GM21529 (cell line): ENCODE measurements around the gene UPP1.
"Not testable (repeated sequence)": the region's sequence is repeated elsewhere in the genome, so short reads cannot be mapped to it uniquely, and the experiment has no call there.

Experiments used
- ATAC-seq: cut with Tn5 transposase; IDR thresholded peaks from one replicate; pipeline ENCODE4 v1.9.1; 2021; ENCODE audit not compliant: unreplicated experiment

UPP1 gene

DNA sequence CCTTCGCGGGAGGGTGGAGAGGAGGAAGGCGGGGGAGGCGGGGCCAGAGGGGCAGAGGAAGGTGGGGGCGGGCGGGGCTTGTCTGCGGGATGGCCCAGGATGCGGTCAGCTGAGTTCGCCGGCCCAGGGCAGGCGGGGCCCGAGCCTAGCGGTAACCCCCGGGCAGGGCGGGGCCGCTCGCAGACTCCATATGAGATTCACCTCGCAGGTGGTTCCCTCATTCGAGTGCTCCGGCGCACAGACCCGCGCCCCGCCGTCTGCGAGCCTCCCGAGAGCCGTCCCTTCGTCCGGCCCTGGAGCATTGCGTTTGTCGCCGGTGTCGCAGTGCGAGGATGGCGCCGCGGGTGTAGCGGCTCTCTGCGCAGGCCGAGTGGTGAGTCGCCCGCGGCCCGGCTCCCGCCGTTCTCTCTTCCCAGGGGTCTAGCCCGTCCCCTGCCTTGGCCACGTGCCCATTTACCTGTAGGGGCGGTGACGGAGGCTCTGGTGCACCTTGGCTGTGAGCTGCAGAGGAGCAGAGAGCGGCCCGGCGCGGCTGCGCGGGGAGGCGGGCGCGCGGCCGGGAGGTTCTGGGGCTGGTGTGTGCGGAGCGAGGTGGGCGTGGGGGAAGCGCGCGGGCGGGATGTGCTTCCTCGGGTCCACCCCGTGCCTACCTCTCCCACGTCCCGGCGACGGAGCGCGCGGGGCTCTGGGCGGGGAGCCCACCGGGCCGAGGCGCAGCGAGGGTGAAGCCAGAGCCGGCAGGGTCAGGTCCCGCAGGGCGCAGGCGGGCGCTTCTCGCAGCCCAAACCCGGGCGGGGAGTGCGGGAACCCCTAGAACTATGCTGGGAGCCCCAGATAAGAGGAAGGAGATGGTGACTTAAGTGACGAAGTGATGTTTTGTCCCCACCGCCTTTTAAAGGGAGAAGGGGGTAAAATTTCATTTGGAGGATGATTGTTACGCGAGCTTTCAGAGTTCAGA lies at the start of gene UPP1:
Gene UPP1 (plus strand): TSS at position 220 of the 958 bp plus-strand sequence. CDS start 5,519 bp downstream, outside the sequence.
- ATAC-seq: peak; percentile 51

DNA sequence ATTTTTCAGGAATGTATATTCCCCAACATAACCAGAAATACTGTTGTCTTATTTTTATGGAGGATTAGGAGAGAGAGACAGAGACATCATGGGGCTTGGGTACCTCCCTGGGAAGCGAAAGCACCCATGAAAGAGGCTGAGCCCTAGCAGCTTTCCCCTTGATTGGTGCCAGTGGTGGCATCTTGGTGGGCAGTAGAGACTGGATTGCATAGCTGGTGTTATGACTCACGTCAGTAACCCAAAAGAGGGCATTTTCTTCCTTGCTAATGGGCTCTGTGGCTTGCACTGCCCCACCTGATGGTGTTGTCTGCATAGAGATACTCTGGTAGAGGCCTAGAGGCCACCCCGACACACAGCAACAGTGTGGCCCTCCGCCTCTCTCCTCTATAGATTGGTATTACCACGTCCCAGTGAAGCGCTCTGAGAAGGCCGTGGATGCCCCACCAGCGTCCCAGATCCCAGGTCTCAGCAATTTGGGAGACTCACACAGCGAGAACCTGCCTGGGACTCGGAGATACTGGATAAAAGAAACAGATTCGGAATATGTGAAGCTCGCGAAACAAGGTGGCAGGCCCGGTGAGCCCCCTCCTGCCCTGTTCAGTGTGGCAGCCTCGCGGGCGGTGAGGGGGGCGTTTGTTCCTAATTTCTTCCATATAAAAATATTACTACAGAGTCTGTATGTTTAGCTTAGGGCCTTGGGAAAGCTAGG lies 48.0 kb upstream of the UPP1 start:
- no peak for ATAC-seq

DNA sequence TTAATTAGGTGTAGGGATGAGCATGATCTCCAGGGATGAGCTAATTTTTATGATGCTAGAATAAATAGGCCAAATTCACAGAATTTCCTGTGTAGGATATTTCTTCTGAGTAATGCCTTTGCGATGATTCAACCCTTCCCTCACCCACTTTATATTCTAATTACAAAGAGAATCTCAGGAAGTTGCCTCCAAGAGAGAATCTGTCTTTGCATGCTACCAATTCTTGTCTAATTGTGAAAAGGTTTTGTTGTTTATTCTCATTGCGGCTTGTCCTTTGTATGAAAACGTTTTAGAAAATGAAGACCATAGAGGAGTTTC lies 47.5 kb upstream of the UPP1 start:
- ATAC-seq: no peak

DNA sequence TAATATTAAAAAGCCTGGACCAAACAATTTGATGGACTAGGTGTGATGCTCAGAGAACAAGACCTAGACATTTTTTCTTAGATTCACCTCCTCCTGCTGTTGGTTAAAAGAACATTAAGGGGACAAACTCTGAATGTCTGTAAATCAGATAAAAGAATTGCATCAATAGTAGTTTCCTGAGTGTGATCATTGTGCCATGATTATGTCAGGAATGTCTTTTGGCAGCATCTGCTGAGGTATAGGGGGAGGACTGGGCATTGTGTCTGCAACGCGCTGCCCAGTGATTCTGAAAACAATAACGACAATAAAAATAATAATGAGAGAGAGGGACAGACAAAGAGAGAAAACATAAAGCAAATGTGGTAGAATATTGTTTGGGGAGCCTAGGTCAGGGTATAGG lies 46.8 kb upstream of the UPP1 start:
- no peak for ATAC-seq

GRCh38 chr7:48042636-48043035 lies 46.4 kb upstream of the UPP1 start:
- ATAC-seq: no peak

GRCh38 chr7:48045195-48045765 lies 43.8 kb upstream of the UPP1 start:
- ATAC-seq: no peak

GRCh38 chr7:48046458-48046857 lies 42.6 kb upstream of the UPP1 start:
- no peak for ATAC-seq

- ATAC-seq: no peak
These were observed 41.0 kb upstream of the UPP1 start for GRCh38 chr7:48048113-48048512.

GRCh38 chr7:48049850-48050249 lies 39.2 kb upstream of the UPP1 start:
- no peak for ATAC-seq

- ATAC-seq: peak; percentile 83
These were observed 36.3 kb upstream of the UPP1 start for GRCh38 chr7:48052748-48053147.

DNA sequence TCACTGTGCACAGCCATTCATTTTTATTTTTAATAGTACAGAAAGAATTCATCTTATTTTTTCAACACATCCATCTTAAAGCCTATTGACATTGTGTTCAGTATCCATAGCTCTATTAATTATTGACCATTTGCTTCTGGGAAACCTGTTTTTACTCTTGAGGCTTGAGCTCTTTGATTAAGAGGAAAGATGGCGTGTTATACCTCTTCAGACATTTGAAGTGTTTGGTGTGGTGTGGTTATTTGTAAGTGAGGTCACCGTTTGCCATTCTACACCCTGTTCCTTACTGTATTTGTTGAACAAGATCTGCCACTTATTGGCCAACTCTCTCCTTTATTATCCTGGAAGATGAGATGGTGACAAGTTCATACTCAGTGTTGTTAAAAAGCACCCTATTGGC lies 35.3 kb upstream of the UPP1 start:
- ATAC-seq: no peak

DNA sequence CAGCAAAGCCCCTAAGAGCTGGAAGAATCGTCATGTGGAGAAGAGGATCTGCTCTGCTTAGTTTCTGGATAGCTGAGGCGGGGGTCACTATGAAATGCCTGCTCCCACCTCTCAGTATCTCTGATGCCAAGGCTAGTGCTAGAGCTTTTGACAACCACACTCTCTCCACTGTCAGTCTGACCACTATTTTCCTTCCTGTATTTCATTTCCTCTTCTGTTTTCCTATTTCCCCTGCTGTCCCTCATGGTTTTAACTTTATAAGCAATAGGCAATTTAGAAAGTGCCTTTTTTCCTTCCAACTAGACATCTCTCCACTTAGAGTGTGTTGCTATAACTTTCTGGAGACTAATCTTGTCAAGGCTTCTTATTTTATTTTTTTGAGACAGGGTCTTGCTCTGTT lies 30.1 kb upstream of the UPP1 start:
- no peak for ATAC-seq

- no peak for ATAC-seq
These were observed 29.4 kb upstream of the UPP1 start for GRCh38 chr7:48059706-48060105.

DNA sequence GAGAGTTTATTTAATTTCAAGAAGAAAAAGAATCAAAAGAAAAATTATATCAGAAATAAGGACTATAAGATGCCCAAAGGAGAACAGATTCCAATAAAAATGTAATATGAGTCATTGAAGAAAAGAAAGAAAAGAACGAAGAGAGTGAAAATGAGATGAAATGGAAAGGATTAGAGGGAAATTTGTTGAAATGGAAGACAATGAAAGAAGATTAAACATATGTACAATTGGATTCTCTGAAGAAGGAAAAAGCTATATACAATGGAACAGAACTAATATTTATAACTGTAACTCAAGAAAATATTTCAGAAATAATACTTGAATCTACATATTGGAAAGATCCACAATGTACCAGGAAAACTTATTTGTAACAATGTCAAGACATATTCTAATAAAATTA lies 25.1 kb upstream of the UPP1 start:
- no peak for ATAC-seq

GRCh38 chr7:48067475-48067874 lies 21.6 kb upstream of the UPP1 start:
- ATAC-seq: no peak

GRCh38 chr7:48074204-48074654 lies 14.8 kb upstream of the UPP1 start:
- no peak for ATAC-seq

DNA sequence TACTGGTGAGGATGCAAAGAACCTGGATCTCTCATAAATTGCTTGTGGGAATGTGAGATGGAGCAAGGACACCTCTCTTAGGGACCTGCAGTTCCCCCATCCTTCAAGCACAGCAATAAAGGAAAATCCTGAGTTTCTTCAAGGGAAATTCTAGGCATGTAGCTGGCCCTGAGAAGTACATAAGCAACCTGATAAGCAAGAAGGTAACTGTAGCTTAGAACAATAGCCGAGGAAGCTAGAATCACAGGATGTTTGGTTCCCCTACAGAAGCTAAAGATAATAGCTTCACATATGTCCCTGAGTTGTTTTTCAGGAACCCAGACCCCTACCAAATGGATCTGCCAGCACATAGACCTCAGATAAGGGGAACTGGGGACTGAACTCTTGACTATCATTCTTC lies 11.6 kb upstream of the UPP1 start:
- no peak for ATAC-seq

GRCh38 chr7:48078470-48078869 lies 10.6 kb upstream of the UPP1 start:
- ATAC-seq: no peak

- not testable (repeated sequence) for ATAC-seq
These were observed 6.7 kb upstream of the UPP1 start for GRCh38 chr7:48082378-48082777.

- no peak for ATAC-seq
These were observed 5.8 kb upstream of the UPP1 start for GRCh38 chr7:48083114-48083830.

DNA sequence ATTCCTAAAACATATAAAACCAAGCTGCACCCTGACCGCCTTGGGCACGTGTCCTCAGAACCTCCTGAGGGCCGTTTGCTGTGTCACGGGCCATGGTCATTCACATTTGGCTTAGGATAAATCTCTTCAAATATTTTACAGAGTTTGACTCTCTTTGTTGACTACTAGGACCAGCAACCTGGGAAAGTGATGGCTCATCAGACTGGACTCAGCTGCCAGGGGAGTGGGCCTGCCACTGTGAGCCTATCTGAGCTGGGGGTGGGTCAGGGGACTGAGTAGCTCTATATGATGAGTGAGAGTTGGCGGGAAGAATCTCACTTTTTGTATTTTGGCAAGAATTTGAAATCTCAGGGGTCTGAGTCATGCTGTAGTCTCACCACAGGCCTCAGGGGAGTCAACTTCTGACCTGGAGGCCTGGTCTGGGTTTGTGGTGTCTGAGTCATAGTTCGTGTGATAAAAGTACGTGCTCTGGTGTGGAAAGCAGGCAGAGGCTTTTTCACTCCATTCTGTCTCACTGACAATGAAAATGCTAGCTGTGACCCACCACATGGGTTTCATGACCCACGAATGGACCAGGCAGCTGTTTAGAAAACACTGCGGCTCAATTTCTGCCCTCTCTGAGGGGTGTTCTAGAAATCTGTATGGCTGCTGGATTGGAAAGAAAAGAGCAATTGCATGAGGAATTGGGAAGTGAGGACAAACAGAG lies 4.2 kb upstream of the UPP1 start:
- ATAC-seq: peak; percentile 55
